HG02970 (cell line): ENCODE data around the gene GRIN1.

Source experiments
- ATAC-seq: cut with Tn5 transposase; IDR thresholded peaks from one replicate; pipeline ENCODE4 v1.9.1; 2021; ENCODE audit warnings: mild to moderate bottlenecking, moderate library complexity, moderate number of reproducible peaks; ENCODE audit not compliant: unreplicated experiment, low FRiP score

GRIN1 gene

GRCh38 chr9:137189297-137190295 lies 50.6 kb downstream of the GRIN1 start:
- no peak for ATAC-seq

GRCh38 chr9:137190315-137190856 lies 51.4 kb downstream of the GRIN1 start:
- no peak for ATAC-seq

GRCh38 chr9:137191245-137191644 lies 52.3 kb downstream of the GRIN1 start:
- ATAC-seq: no peak

- no peak for ATAC-seq
These were observed 52.9 kb downstream of the GRIN1 start for GRCh38 chr9:137191691-137192447.

- ATAC-seq: no peak
These were observed 53.5 kb downstream of the GRIN1 start for GRCh38 chr9:137192448-137192780.

GRCh38 chr9:137192859-137193258 lies 53.9 kb downstream of the GRIN1 start:
- no peak for ATAC-seq

GRCh38 chr9:137193771-137194170 lies 54.8 kb downstream of the GRIN1 start:
- ATAC-seq: no peak

GRCh38 chr9:137194388-137194787 lies 55.4 kb downstream of the GRIN1 start:
- no peak for ATAC-seq

GRCh38 chr9:137194909-137195308 lies 56.0 kb downstream of the GRIN1 start:
- no peak for ATAC-seq

GRCh38 chr9:137195525-137196220 lies 56.7 kb downstream of the GRIN1 start:
- no peak for ATAC-seq

GRCh38 chr9:137198051-137198901 lies 59.3 kb downstream of the GRIN1 start:
- ATAC-seq: no peak

GRCh38 chr9:137198902-137199283 lies 59.9 kb downstream of the GRIN1 start:
- no peak for ATAC-seq

- no peak for ATAC-seq
These were observed 60.6 kb downstream of the GRIN1 start for GRCh38 chr9:137199411-137200121.

GRCh38 chr9:137200311-137201204 lies 61.6 kb downstream of the GRIN1 start, which contains the start of gene TPRN:
TPRN (minus strand) TSS chr9:137200741; CDS start chr9:137200711, 30 bp downstream.
- peak; percentile 85 for ATAC-seq

- ATAC-seq: no peak
These were observed 62.4 kb downstream of the GRIN1 start for GRCh38 chr9:137201205-137201868.

- no peak for ATAC-seq
These were observed 64.0 kb downstream of the GRIN1 start for GRCh38 chr9:137202966-137203365.

GRCh38 chr9:137204731-137205125 lies 65.8 kb downstream of the GRIN1 start:
- no peak for ATAC-seq
